SK-N-SH (cell line): ENCODE measurements around the gene SIDT1. TPM values are rescaled to one million over a fixed set of nuclear protein-coding genes. Genes with fewer than 3 reads are reported as not detected.

Experiments
- CTCF ChIA-PET: fragments of 300-600, 350-600 bp; formaldehyde crosslinking; extraction: SDS; loops from one replicate; lab custom pipeline; 2021; lab: Yijun Ruan, JAX
- POLR2A ChIA-PET: fragments of 350-600 bp; sonication (Branson Sonifier 250); formaldehyde crosslinking; extraction: SDS; loops from one replicate; lab custom pipeline; 2020; ENCODE audit warnings: antibody characterized with exemption, inconsistent platforms; lab: Yijun Ruan, JAX
- DNase-seq: peaks from one replicate; pipeline ENCODE4 v3.0.0; 2012
- H2AFZ ChIP-seq: fragments of 200-600 bp; sonication (generic); 2 replicates; pipeline ENCODE4 v1.8.1; 2016; ENCODE audit warnings: antibody characterized with exemption, mild to moderate bottlenecking, low read depth
- H3F3A ChIP-seq: fragments of 200-600 bp; sonication (generic); replicated peaks from 2 replicates; pipeline ENCODE3; 2016; ENCODE audit warnings: antibody characterized with exemption, mild to moderate bottlenecking; ENCODE audit not compliant: insufficient read depth
- H3K27ac ChIP-seq, 2 experiments: fragments of 200-500 bp in 1 of 2; fragments of 200-600 bp in 1 of 2; sonication (Bioruptor generic) in 1 of 2; sonication (generic), shearing (Covaris generic) in 1 of 2; 2 replicates each; pipeline versions ENCODE4 v1.5.1 to v1.6.1; 2014 to 2016; ENCODE audit warnings: low read depth in 2 of 2, inconsistent platforms in 1 of 2, low read length in 1 of 2, mild to moderate bottlenecking in 1 of 2, mixed read lengths in 1 of 2
- H3K27me3 ChIP-seq: fragments of 200-600 bp; sonication (generic), shearing (Covaris generic); 2 replicates; pipeline ENCODE4 v1.6.1; 2016; ENCODE audit warnings: mixed run types; ENCODE audit not compliant: insufficient read depth
- H3K36me3 ChIP-seq, 2 experiments: fragments of 200-500 bp in 1 of 2; fragments of 200-600 bp in 1 of 2; sonication (Bioruptor generic) in 1 of 2; sonication (generic) in 1 of 2; replicated peaks in 1 of 2; 2 replicates each; pipeline versions ENCODE3 to v1.5.1; 2014 to 2016; ENCODE audit warnings: low read length in 1 of 2, mild to moderate bottlenecking in 1 of 2; ENCODE audit not compliant: insufficient read depth in 2 of 2, control insufficient read depth in 1 of 2
- H3K4me1 ChIP-seq, 2 experiments: fragments of 200-500 bp in 1 of 2; fragments of 200-600 bp in 1 of 2; sonication (Bioruptor generic) in 1 of 2; sonication (generic), shearing (Covaris generic) in 1 of 2; 2 replicates each; pipeline versions ENCODE4 v1.5.1 to v1.6.1; 2014 to 2016; ENCODE audit warnings: low read depth in 1 of 2, low read length in 1 of 2, mixed run types in 1 of 2; ENCODE audit not compliant: insufficient read depth in 2 of 2, control insufficient read depth in 1 of 2
- H3K4me2 ChIP-seq: fragments of 200-600 bp; sonication (generic), shearing (Covaris generic); 2 replicates; pipeline ENCODE4 v1.6.1; 2017; ENCODE audit warnings: mixed run types
- H3K4me3 ChIP-seq, 2 experiments: fragments of 200-500 bp in 1 of 2; fragments of 200-600 bp in 1 of 2; sonication (Bioruptor generic) in 1 of 2; sonication (generic), shearing (Covaris generic) in 1 of 2; 2 replicates each; pipeline versions ENCODE4 v1.5.1 to v1.8.1; 2014 to 2016; ENCODE audit warnings: low read depth in 2 of 2, inconsistent platforms in 1 of 2, low read length in 1 of 2, mild to moderate bottlenecking in 1 of 2, mixed read lengths in 1 of 2, moderate library complexity in 1 of 2
- H3K79me2 ChIP-seq: fragments of 200-600 bp; sonication (generic); 2 replicates; pipeline ENCODE4 v1.8.1; 2017; ENCODE audit warnings: mild to moderate bottlenecking; ENCODE audit not compliant: insufficient read depth
- H3K9ac ChIP-seq: fragments of 200-600 bp; sonication (generic); 2 replicates; pipeline ENCODE4 v1.6.1; 2017; ENCODE audit warnings: mixed run types
- H3K9me2 ChIP-seq: fragments of 200-600 bp; sonication (generic); 2 replicates; pipeline ENCODE4 v1.6.1; 2017; ENCODE audit warnings: mixed run types
- H3K9me3 ChIP-seq: fragments of 200-600 bp; sonication (generic); 2 replicates; pipeline ENCODE4 v1.6.1; 2017; ENCODE audit warnings: mixed run types, mild to moderate bottlenecking, moderate library complexity
- H4K20me1 ChIP-seq: fragments of 200-600 bp; sonication (generic); 2 replicates; pipeline ENCODE4 v1.6.1; 2017; ENCODE audit warnings: mild to moderate bottlenecking, mixed run types; ENCODE audit not compliant: insufficient read depth
- CHD2 ChIP-seq: fragments of 150-350 bp; IDR thresholded peaks from 2 replicates; pipeline ENCODE4 v1.6.1; 2018; ENCODE audit warnings: low read length; ENCODE audit not compliant: partially characterized antibody
- CTCF ChIP-seq: fragments of 200-600 bp; sonication (generic); IDR thresholded peaks from 2 replicates; pipeline ENCODE4 v1.6.1; 2017; ENCODE audit warnings: antibody characterized with exemption, mild to moderate bottlenecking, moderate library complexity
- ELF1 ChIP-seq: IDR thresholded peaks from 2 replicates; pipeline ENCODE4 v1.4.0; 2012
- FOXJ3 ChIP-seq: sonication (generic); formaldehyde crosslinking; IDR thresholded peaks from 2 replicates; pipeline ENCODE4 v1.5.1; 2020; ENCODE audit warnings: mild to moderate bottlenecking, missing genetic modification reagents
- FOXM1 ChIP-seq: IDR thresholded peaks from 2 replicates; pipeline ENCODE4 v1.4.0; 2012; ENCODE audit warnings: low read depth, mild to moderate bottlenecking
- GATA2 ChIP-seq: sonication (generic); formaldehyde crosslinking; IDR thresholded peaks from 2 replicates; pipeline ENCODE4 v1.5.0; 2020; ENCODE audit warnings: mild to moderate bottlenecking, missing genetic modification reagents
- MAX ChIP-seq: IDR thresholded peaks from 2 replicates; pipeline ENCODE4 v1.4.0; 2012; ENCODE audit warnings: low read depth
- MEF2A ChIP-seq: IDR thresholded peaks from 2 replicates; pipeline ENCODE4 v1.4.0; 2012; ENCODE audit warnings: low read depth, borderline replicate concordance
- NFIC ChIP-seq: IDR thresholded peaks from 2 replicates; pipeline ENCODE4 v1.4.0; 2012; ENCODE audit warnings: borderline replicate concordance
- NRF1 ChIP-seq: IDR thresholded peaks from 2 replicates; pipeline ENCODE4 v1.6.1; 2012; ENCODE audit warnings: low read depth, mild to moderate bottlenecking, low read length
- RCOR1 ChIP-seq: fragments of 150-350 bp; IDR thresholded peaks from 2 replicates; pipeline ENCODE4 v1.6.1; 2017; ENCODE audit warnings: antibody characterized with exemption, low read length
- REST ChIP-seq: IDR thresholded peaks from 2 replicates; pipeline ENCODE4 v1.6.1; 2012; ENCODE audit warnings: mild to moderate bottlenecking, low read depth, low read length, moderate library complexity
- RXRA ChIP-seq: IDR thresholded peaks from 2 replicates; pipeline ENCODE4 v1.4.0; 2012; ENCODE audit warnings: low read depth, mild to moderate bottlenecking, borderline replicate concordance
- SIN3A ChIP-seq: IDR thresholded peaks from 2 replicates; pipeline ENCODE4 v1.6.1; 2012; ENCODE audit warnings: low read depth, mild to moderate bottlenecking, low read length, moderate library complexity, borderline replicate concordance
- SMC3 ChIP-seq: IDR thresholded peaks from 2 replicates; pipeline ENCODE4 v1.6.1; 2012; ENCODE audit warnings: low read depth, low read length, improper control_type of control experiment
- TAF1 ChIP-seq: IDR thresholded peaks from 2 replicates; pipeline ENCODE4 v1.6.1; 2012; ENCODE audit warnings: low read depth, mild to moderate bottlenecking, low read length, moderate library complexity, borderline replicate concordance
- TCF12 ChIP-seq: IDR thresholded peaks from 2 replicates; pipeline ENCODE4 v1.4.0; 2012
- WGBS: methylation state at CpG from one replicate; pipeline ENCODE4 v1.1.6; 2017; ENCODE audit warnings: low lambda C conversion rate; 5-methylcytosine and 5-hydroxymethylcytosine counted together
- polyA plus RNA-seq, 3 experiments: library from polyadenylated mRNA; depleted of rRNA; stranded (reverse); fragments of >200 nt; gene quantifications; 2 replicates each; pipeline ENCODE4 v1.2.3, GENCODE V29; 2012
- TF ChIP-seq, protein P1 (sequence below): IDR thresholded peaks from 2 replicates; pipeline ENCODE4 v1.4.0; 2012; ENCODE audit warnings: low read depth, borderline replicate concordance

The SIDT1 gene
- polyA plus RNA-seq, 1 of the 3 experiments (the other 2 are of a cell fraction), result 0.02 TPM

DNA sequence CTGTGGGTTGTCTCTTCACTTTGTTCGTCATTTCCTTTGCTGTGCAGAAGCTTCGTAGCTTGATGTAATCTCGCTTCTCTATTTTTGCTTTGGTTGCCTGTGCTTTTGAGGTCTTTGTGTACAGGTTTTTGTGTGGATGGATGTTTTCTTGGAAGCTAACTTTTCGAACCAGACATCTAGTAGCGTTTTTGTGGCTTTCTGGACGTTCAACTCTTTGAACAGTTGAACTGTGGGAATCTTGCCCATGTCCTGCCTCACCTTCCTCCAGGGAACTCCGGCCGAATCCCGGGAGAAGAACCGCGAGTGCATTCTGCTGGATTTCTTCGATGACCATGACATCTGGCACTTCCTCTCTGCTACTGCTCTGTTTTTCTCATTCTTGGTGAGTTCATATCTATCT, 93.5 kb downstream of the SIDT1 start:
- no peaks in the 10 kb centered on the region for H3K27me3 ChIP-seq
- H3K4me1 ChIP-seq, result no peaks in the 10 kb centered on the region
- no peaks in the 10 kb centered on the region for H3K79me2 ChIP-seq
- H3K4me2 ChIP-seq, result no peak overlapping the region
- H3K9ac ChIP-seq, result no peak overlapping the region
- no peaks in the 10 kb centered on the region for H4K20me1 ChIP-seq
- H3K27ac ChIP-seq, result no peak overlapping the region
- H3K4me3 ChIP-seq, result no peak overlapping the region
- H3K9me2 ChIP-seq, result no peaks in the 10 kb centered on the region
- 83% methylated on average over 12 of the region's 12 CpGs for WGBS
- H2AFZ ChIP-seq, result no peak overlapping the region
- ChIA-PET CTCF (interaction anchor here (0.7 to 2.5 kb wide), 5 partner anchors 9 to 138 kb away, joined by 3 to 18 read pairs (median 4); no protein-coding TSS in a partner anchor), POLR2A (interaction anchor here (0.6 kb wide), 1 partner anchor 398 kb away, joined by 3 read pairs; no protein-coding TSS in a partner anchor)
- H3K36me3 ChIP-seq, result no peaks in the 10 kb centered on the region
- no peaks in the 10 kb centered on the region for H3F3A ChIP-seq
- no peak for DNase-seq
- no peaks in the 10 kb centered on the region for H3K9me3 ChIP-seq
- TF ChIP-seq ELF1 (no peak), NRF1 (no peak), CHD2 (no peak), RCOR1 (no peak), MAX (no peak), MEF2A (no peak), FOXM1 (no peak), TAF1 (no peak), RXRA (no peak), GATA2 (CRISPR knock-in tag) (no peak), SIN3A (no peak), CTCF (no peak), NFIC (no peak), TCF12 (no peak), REST (no peak), SMC3 (no peak), FOXJ3 (CRISPR knock-in tag) (no peak)
- TF ChIP-seq, protein P1, sequence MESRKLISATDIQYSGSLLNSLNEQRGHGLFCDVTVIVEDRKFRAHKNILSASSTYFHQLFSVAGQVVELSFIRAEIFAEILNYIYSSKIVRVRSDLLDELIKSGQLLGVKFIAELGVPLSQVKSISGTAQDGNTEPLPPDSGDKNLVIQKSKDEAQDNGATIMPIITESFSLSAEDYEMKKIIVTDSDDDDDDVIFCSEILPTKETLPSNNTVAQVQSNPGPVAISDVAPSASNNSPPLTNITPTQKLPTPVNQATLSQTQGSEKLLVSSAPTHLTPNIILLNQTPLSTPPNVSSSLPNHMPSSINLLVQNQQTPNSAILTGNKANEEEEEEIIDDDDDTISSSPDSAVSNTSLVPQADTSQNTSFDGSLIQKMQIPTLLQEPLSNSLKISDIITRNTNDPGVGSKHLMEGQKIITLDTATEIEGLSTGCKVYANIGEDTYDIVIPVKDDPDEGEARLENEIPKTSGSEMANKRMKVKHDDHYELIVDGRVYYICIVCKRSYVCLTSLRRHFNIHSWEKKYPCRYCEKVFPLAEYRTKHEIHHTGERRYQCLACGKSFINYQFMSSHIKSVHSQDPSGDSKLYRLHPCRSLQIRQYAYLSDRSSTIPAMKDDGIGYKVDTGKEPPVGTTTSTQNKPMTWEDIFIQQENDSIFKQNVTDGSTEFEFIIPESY, result no peak
